Endothelial cell of umbilical vein (primary cell): ENCODE results near the gene MDN1. TPM values are rescaled to one million over a fixed set of nuclear protein-coding genes. Genes with fewer than 3 reads are reported as not detected.
A peak's percentile ranks its signal among the peaks of the same experiment; 100 is the strongest.

Experiments used
- BruUV-seq: library from RNA; stranded (reverse); fragments of 400-500 nt; replicated peaks from 2 replicates; lab custom pipeline; 2021; lab: Mats Ljungman, UMichigan
- CTCF ChIA-PET: fragments of 300-600, 350-600 bp; sonication (Branson Sonifier 250); formaldehyde crosslinking; loops from one replicate; lab custom pipeline; 2021; ENCODE audit warnings: antibody characterized with exemption, inconsistent platforms; lab: Charles Lee
- POLR2A ChIA-PET: fragments of 300-600, 350-600 bp; sonication (Branson Sonifier 250); formaldehyde crosslinking; loops from one replicate; lab custom pipeline; 2021; ENCODE audit warnings: antibody characterized with exemption, inconsistent platforms; lab: Charles Lee
- DNase-seq: peaks from one replicate; pipeline ENCODE4 v3.0.0-alpha.2; 2011; ENCODE audit warnings: low read depth, low spot score
- FAIRE-seq: peaks from 2 replicates; lab custom pipeline; 2011; peaks lifted over from hg19 to GRCh38; lab: Jason Lieb, UNC
- H2AFZ ChIP-seq: 2 replicates; pipeline ENCODE4 v1.6.0; 2012; ENCODE audit warnings: low read depth, low read length, control low read depth, inconsistent platforms
- H3K27ac ChIP-seq: 2 replicates; pipeline ENCODE4 v1.5.1; 2011; ENCODE audit warnings: low read depth, mild to moderate bottlenecking, control low read depth, low read length, moderate library complexity; ENCODE audit not compliant: insufficient read depth
- H3K27me3 ChIP-seq, 2 experiments: 2 replicates each; pipeline versions ENCODE4 v1.6.0 to v1.6.1; 2011; ENCODE audit warnings: low read length in 2 of 2, mixed read lengths in 1 of 2; ENCODE audit not compliant: control insufficient read depth in 2 of 2, insufficient read depth in 2 of 2
- H3K36me3 ChIP-seq, 2 experiments: 2 replicates in 1 of 2; 3 replicates in 1 of 2; pipeline ENCODE4 v1.5.1; 2011; ENCODE audit warnings: low read length in 2 of 2, mild to moderate bottlenecking in 1 of 2, moderate library complexity in 1 of 2; ENCODE audit not compliant: control insufficient read depth in 2 of 2, insufficient read depth in 2 of 2; ENCODE audit errors: extremely low read depth in 1 of 2
- H3K4me1 ChIP-seq: 3 replicates; pipeline ENCODE4 v1.5.1; 2011; ENCODE audit warnings: mild to moderate bottlenecking, low read length; ENCODE audit not compliant: control insufficient read depth, insufficient read depth; ENCODE audit errors: extremely low read depth
- H3K4me2 ChIP-seq: 2 replicates; pipeline ENCODE4 v1.6.1; 2011; ENCODE audit warnings: low read length, control low read depth, mixed read lengths; ENCODE audit not compliant: insufficient read depth
- H3K4me3 ChIP-seq, 3 experiments: fragments of 200-600 bp in 1 of 3; sonication (generic), shearing (Covaris generic) in 1 of 3; replicated peaks in 1 of 3; 2 replicates each; pipeline ENCODE4 v1.5.1; 2011 to 2016; ENCODE audit warnings: control low read depth in 3 of 3, low read length in 3 of 3, mild to moderate bottlenecking in 2 of 3, inconsistent platforms in 1 of 3, low read depth in 1 of 3, moderate library complexity in 1 of 3; ENCODE audit not compliant: insufficient read depth in 1 of 3
- H3K79me2 ChIP-seq: 2 replicates; pipeline ENCODE4 v1.6.0; 2012; ENCODE audit warnings: low read length, inconsistent platforms; ENCODE audit not compliant: control insufficient read depth, insufficient read depth
- H3K9ac ChIP-seq: replicated peaks from 2 replicates; pipeline ENCODE3; 2011; ENCODE audit warnings: low read length, control low read depth; ENCODE audit not compliant: insufficient read depth; ENCODE audit errors: extremely low read depth
- H3K9me1 ChIP-seq: replicated peaks from 3 replicates; pipeline ENCODE4 v1.6.0; 2011; ENCODE audit warnings: mild to moderate bottlenecking, low read length; ENCODE audit not compliant: control insufficient read depth, insufficient read depth; ENCODE audit errors: extremely low read depth
- H3K9me3 ChIP-seq: replicated peaks from 2 replicates; pipeline ENCODE4 v1.5.1; 2012; ENCODE audit warnings: low read length, inconsistent platforms; ENCODE audit not compliant: control insufficient read depth, insufficient read depth
- H4K20me1 ChIP-seq: replicated peaks from 2 replicates; pipeline ENCODE3; 2011; ENCODE audit warnings: mild to moderate bottlenecking, low read length; ENCODE audit not compliant: control insufficient read depth, insufficient read depth; ENCODE audit errors: extremely low read depth
- CTCF ChIP-seq, 2 donors: IDR thresholded peaks; 1 replicate in 1 of 2; 2 replicates in 1 of 2; pipeline ENCODE4 v1.5.1; 2011; ENCODE audit warnings: low read length in 2 of 2, mild to moderate bottlenecking in 2 of 2, moderate library complexity in 2 of 2, control low read depth in 1 of 2, inconsistent platforms in 1 of 2, low read depth in 1 of 2; ENCODE audit not compliant: insufficient read depth in 1 of 2; ENCODE audit errors: extremely low read depth in 1 of 2
- EZH2 ChIP-seq: IDR thresholded peaks from 2 replicates; pipeline ENCODE4 v1.6.1; 2012; ENCODE audit warnings: borderline replicate concordance, low read depth, mild to moderate bottlenecking, moderate library complexity, low read length, inconsistent platforms; ENCODE audit not compliant: severe bottlenecking
- FOS ChIP-seq: IDR thresholded peaks from 2 replicates; pipeline ENCODE4 v1.6.1; 2011; ENCODE audit warnings: mild to moderate bottlenecking, low read length, moderate library complexity, borderline replicate concordance; ENCODE audit not compliant: insufficient read depth
- GATA2 ChIP-seq: IDR thresholded peaks from 2 replicates; pipeline ENCODE4 v1.7.0; 2011; ENCODE audit warnings: low read depth, mild to moderate bottlenecking, moderate library complexity, mixed read lengths, low read length; ENCODE audit not compliant: insufficient read length, insufficient read depth
- JUN ChIP-seq: IDR thresholded peaks from 2 replicates; pipeline ENCODE4 v1.6.1; 2011; ENCODE audit warnings: borderline replicate concordance, low read depth; ENCODE audit not compliant: insufficient read length, insufficient read depth
- MAX ChIP-seq: IDR thresholded peaks from 2 replicates; pipeline ENCODE4 v1.6.1; 2011; ENCODE audit not compliant: insufficient read depth, insufficient read length
- MYC ChIP-seq: IDR thresholded peaks from one replicate; pipeline ENCODE4 v1.6.1; 2011; ENCODE audit warnings: mild to moderate bottlenecking, low read depth, low read length
- POLR2A ChIP-seq: IDR thresholded peaks from 2 replicates; pipeline ENCODE4 v1.6.1; 2012; ENCODE audit warnings: low read depth, mild to moderate bottlenecking, control low read depth, low read length
- POLR2AphosphoS5 ChIP-seq: IDR thresholded peaks from 2 replicates; pipeline ENCODE4 v1.6.1; 2012; ENCODE audit warnings: low read depth, mild to moderate bottlenecking, control low read depth, low read length, moderate library complexity; ENCODE audit not compliant: insufficient read depth
- dilution Hi-C: fragments of 300-500 bp; cut with MboI; formaldehyde crosslinking; loops from one replicate; pipeline ENCODE4 v1.15.0; 2019; ENCODE audit warnings: low sequenced_read_pairs; ENCODE audit not compliant: extremely low pct_ligation_motif_present
- intact Hi-C: fragments of 100-400 bp; cut with micrococcal nuclease; formaldehyde crosslinking; loops from one replicate; pipeline ENCODE4 v1.10.0; 2022
- polyA plus RNA-seq, 4 experiments: library from polyadenylated mRNA; depleted of rRNA in 3 of 4; stranded (reverse) in 3 of 4; unstranded in 1 of 4; fragments of >200 nt; gene quantifications; 2 replicates each; pipeline versions ENCODE4 v1.2.1 to v1.2.3, GENCODE V29; 2011 to 2012; ENCODE audit warnings: missing spikeins in 1 of 4
- total RNA-seq: library from RNA; stranded (reverse); gene quantifications from 2 replicates; pipeline ENCODE4 v1.2.3, GENCODE V29; 2021

Gene MDN1
- total and polyA plus RNA-seq, 2 donors (not counting 3 experiments of a cell fraction or from before 2014, with no cell fraction given) = 9.2 to 39.6 TPM

GRCh38 chr6:89670935-89671565, 148.5 kb downstream of the MDN1 start:
- no peaks in the 10 kb centered on the region for H3K4me1 ChIP-seq
- no peak overlapping the region for H3K4me3 ChIP-seq
- H3K36me3 ChIP-seq = peaks cover 20 to 22% of the 10 kb centered on the region in 2 experiments
- FAIRE-seq (no peak), DNase-seq (no peak)
- H4K20me1 ChIP-seq = no peaks in the 10 kb centered on the region
- no peaks in the 10 kb centered on the region for H3K27me3 ChIP-seq
- H3K9ac ChIP-seq = no peak overlapping the region
- ChIA-PET CTCF (interaction anchor here (0.5 to 1.0 kb wide), 2 partner anchors 13 to 287 kb away, joined by 3 read pairs; no protein-coding TSS in a partner anchor), POLR2A (no interaction called here)
- BruUV-seq = no TSS peak
- H3K9me3 ChIP-seq = no peaks in the 10 kb centered on the region
- dilution Hi-C loops (no loop called here), intact Hi-C loops (no loop called here)
- no peak overlapping the region for H2AFZ ChIP-seq
- no peak overlapping the region for H3K4me2 ChIP-seq
- no peaks in the 10 kb centered on the region for H3K79me2 ChIP-seq
- TF ChIP-seq GATA2 = no peak
- no peak for TF ChIP-seq EZH2
- TF ChIP-seq POLR2A = no peak
- TF ChIP-seq MAX = no peak
- no peaks in the 10 kb centered on the region for H3K9me1 ChIP-seq
- no peak overlapping the region for H3K27ac ChIP-seq

- BruUV-seq = no TSS peak
- dilution Hi-C loops = no loop called here
- Histone ChIP-seq H3K27ac (no peak overlapping the region), H3K9me3 (no peaks in the 10 kb centered on the region), H3K4me1 (no peaks in the 10 kb centered on the region), H3K9ac (no peak overlapping the region), H2AFZ (no peak overlapping the region), H4K20me1 (no peaks in the 10 kb centered on the region), H3K4me3 (no peak overlapping the region), H3K79me2 (no peaks in the 10 kb centered on the region), H3K4me2 (no peak overlapping the region), H3K36me3 (peaks cover 10 to 23% of the 10 kb centered on the region in 2 experiments), H3K9me1 (no peaks in the 10 kb centered on the region), H3K27me3 (no peaks in the 10 kb centered on the region)
- ChIA-PET CTCF (no interaction called here), POLR2A (no interaction called here)
- FAIRE-seq = peak; percentile 67
- intact Hi-C loops = no loop called here
- TF ChIP-seq EZH2 (no peak), CTCF (IDR thresholded peaks at IDR 0.05; ENCODE audit: extremely low read depth in 1 of 2, insufficient read depth in 1 of 2, low read depth in 1 of 2, low read length in 2 of 2) (no peak), POLR2AphosphoS5 (no peak), JUN (no peak), MYC (no peak), MAX (no peak), FOS (no peak), POLR2A (no peak), GATA2 (no peak)
- peak; percentile 58 for DNase-seq
Observed at GRCh38 chr6:89669002-89669401, 150.6 kb downstream of the MDN1 start.
